ENCODE data around the gene AFAP1. TPM values are rescaled to one million over a fixed set of nuclear protein-coding genes. Genes with fewer than 3 reads are reported as not detected.

The AFAP1 gene
- total and polyA plus RNA-seq, 2 of the 4 experiments (the other 2 are of a cell fraction): 48.2 to 80.9 TPM

DNA sequence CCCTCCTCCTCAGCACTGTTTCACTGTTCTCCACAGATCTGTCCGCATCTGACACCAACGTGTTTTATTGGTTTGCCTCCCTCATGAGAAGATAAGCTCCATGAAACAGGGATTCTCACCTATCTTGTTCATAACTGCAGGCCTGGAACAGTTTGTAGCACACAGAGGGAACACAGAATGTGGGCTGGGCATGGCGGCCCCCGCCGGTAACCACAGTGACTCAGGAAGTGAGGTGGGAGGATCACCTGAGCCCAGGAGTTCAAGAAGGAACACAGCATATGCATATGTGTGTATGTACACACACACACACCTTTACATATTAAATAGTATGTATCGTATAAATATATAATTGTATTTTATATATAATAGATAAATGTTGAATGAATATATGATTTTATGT, 168.6 kb downstream of the AFAP1 start:
- Histone ChIP-seq H3K9ac (ENCODE audit: low read depth, low read length) (no peak overlapping the region), H3K27ac (ENCODE audit: insufficient read depth, low read length) (no peak overlapping the region), H4K8ac (ENCODE audit: low read depth in 2 of 2, low read length in 2 of 2) (no peak overlapping the region), H4K5ac (ENCODE audit: low read depth, low read length) (no peak overlapping the region), H3K23ac (ENCODE audit: low read depth, low read length) (no peak overlapping the region), H2AK9ac (replicated peaks; ENCODE audit: low read depth, low read length, poor library complexity) (no peak overlapping the region), H3K36me3 (ENCODE audit: control insufficient read depth, insufficient read depth, low read length) (peaks cover 93% of the 10 kb centered on the region), H2BK5ac (ENCODE audit: low read depth, low read length, poor library complexity, severe bottlenecking) (no peak overlapping the region), H2BK20ac (ENCODE audit: low read depth, low read length) (no peak overlapping the region), H3K9me1 (ENCODE audit: insufficient read depth, low read length) (no peaks in the 10 kb centered on the region), H4K91ac (ENCODE audit: insufficient read depth, low read depth, low read length) (no peak overlapping the region), H3K4me2 (ENCODE audit: low read depth, low read length) (no peak overlapping the region), H3K56ac (ENCODE audit: extremely low read depth, insufficient read depth, low read length) (no peak overlapping the region), H3K79me1 (ENCODE audit: low read depth in 1 of 2, low read length in 2 of 2) (peaks cover 11 to 83% of the 10 kb centered on the region in 2 experiments), H3K18ac (ENCODE audit: low read depth, low read length) (no peak overlapping the region), H2AK5ac (ENCODE audit: low read depth, low read length) (no peak overlapping the region), H3K4me3 (ENCODE audit: insufficient read depth, low read depth, low read length) (no peak overlapping the region), H2AFZ (replicated peaks; ENCODE audit: low read length, poor library complexity) (no peak overlapping the region), H2BK15ac (ENCODE audit: low read depth, low read length) (no peak overlapping the region), H3K4ac (ENCODE audit: low read depth, low read length) (no peak overlapping the region), H4K20me1 (ENCODE audit: insufficient read depth, low read length) (peaks cover 43% of the 10 kb centered on the region), H3K9me3 (ENCODE audit: control insufficient read depth, insufficient read depth, low read length) (no peaks in the 10 kb centered on the region), H3K4me1 (ENCODE audit: control insufficient read depth, insufficient read depth, low read length) (no peaks in the 10 kb centered on the region), H2BK120ac (ENCODE audit: low read depth, low read length) (no peak overlapping the region), H3K14ac (replicated peaks; ENCODE audit: low read depth, low read length) (no peak overlapping the region), H3K27me3 (ENCODE audit: control insufficient read depth, insufficient read depth, low read length) (no peaks in the 10 kb centered on the region)
- TF ChIP-seq MAFK (IDR thresholded peaks at IDR 0.05; ENCODE audit: low read depth, low read length) (no peak), POLR2A (IDR thresholded peaks at IDR 0.05; ENCODE audit: low read depth, low read length) (no peak)
- DNase-seq: no peak
- in situ Hi-C loops (cut with MboI; ENCODE audit: low sequenced_read_pairs): no loop called here
- WGBS, 2 experiments (ENCODE audit: extremely low coverage in 2 of 2, insufficient read length in 1 of 2): 69% methylated on average over 2 of the region's 6 CpGs; no CpG with 5 or more reads in 1 of the 2 experiments
- BruUV-seq (replicated peaks): no TSS peak
- ChIA-PET POLR2A (ENCODE audit: unreplicated experiment) (no interaction called here), CTCF (interaction anchor here (0.6 to 1.0 kb wide), 2 partner anchors 31 to 1430 kb away, joined by 3 to 4 read pairs; no protein-coding TSS in a partner anchor)
- dilution Hi-C loops (cut with HindIII; ENCODE audit: low sequenced_read_pairs, unreplicated experiment): no loop called here
- no peak for ATAC-seq (ENCODE audit: low read depth)
- intact Hi-C loops (cut with micrococcal nuclease): loop anchor here (2.0 kb wide), 1 partner anchor 216 kb away; no protein-coding TSS in a partner anchor

Measured in IMR-90 (cell line).